Ovary (tissue), 3 donors: Measurements from ENCODE around the gene CD38.

Source experiments
- POLR2A ChIP-seq: fragments of 450-650 bp; IDR thresholded peaks from one replicate; pipeline ENCODE4 v1.6.1; 2017; ENCODE audit warnings: antibody characterized with exemption, mild to moderate bottlenecking, moderate library complexity
- TF ChIP-seq, protein P1 (sequence below), 3 donors: fragments of 450-650 bp in 2 of 3; fragments of 200-600 bp in 1 of 3; IDR thresholded peaks; one replicate each; pipeline versions ENCODE4 v1.5.1 to v1.8.0; 2016 to 2022; ENCODE audit warnings: antibody characterized with exemption in 3 of 3, mild to moderate bottlenecking in 1 of 3
- donor health status: DM: no; HTN: no; CAD: no.

DNA sequence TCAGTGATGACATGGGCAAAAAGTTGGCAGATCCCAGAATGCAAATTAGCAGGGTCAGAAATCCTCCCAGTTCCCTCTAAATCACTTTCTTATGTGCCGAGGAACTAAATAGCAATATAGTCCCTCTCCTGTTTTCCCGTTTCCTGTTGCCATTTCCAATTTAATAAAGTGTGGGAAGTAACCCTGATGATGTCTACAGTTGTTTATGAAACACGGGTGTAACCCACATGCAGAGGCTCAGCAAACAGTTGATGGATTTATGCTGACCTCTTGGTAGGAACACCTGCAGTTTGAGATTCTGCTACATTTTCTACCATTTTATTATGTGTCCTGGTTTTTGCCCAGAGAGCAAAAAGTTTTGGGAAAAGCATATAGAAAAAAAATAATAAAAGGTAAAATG is 103.7 kb downstream of the CD38 start:
- TF ChIP-seq, protein P1, sequence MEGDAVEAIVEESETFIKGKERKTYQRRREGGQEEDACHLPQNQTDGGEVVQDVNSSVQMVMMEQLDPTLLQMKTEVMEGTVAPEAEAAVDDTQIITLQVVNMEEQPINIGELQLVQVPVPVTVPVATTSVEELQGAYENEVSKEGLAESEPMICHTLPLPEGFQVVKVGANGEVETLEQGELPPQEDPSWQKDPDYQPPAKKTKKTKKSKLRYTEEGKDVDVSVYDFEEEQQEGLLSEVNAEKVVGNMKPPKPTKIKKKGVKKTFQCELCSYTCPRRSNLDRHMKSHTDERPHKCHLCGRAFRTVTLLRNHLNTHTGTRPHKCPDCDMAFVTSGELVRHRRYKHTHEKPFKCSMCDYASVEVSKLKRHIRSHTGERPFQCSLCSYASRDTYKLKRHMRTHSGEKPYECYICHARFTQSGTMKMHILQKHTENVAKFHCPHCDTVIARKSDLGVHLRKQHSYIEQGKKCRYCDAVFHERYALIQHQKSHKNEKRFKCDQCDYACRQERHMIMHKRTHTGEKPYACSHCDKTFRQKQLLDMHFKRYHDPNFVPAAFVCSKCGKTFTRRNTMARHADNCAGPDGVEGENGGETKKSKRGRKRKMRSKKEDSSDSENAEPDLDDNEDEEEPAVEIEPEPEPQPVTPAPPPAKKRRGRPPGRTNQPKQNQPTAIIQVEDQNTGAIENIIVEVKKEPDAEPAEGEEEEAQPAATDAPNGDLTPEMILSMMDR (IDR thresholded peaks at IDR 0.05), result no peak
- TF ChIP-seq POLR2A, result no peak
